Kidney (tissue), 14 donors: Measurements from ENCODE around the gene ELMOD3. TPM values are rescaled to one million over a fixed set of nuclear protein-coding genes. Genes with fewer than 3 reads are reported as not detected.

Experiments used
- DNase-seq, 5 donors: peaks; one replicate each; pipeline ENCODE4 v3.0.0-alpha.2; 2013 to 2020
- FAIRE-seq: peaks from 2 replicates; lab custom pipeline; 2012; peaks lifted over from hg19 to GRCh38; lab: Jason Lieb, UNC
- H3K27ac ChIP-seq, 2 donors: one replicate each; pipeline ENCODE4 v1.7.0; 2013; ENCODE audit warnings: low read depth in 2 of 2, low read length in 2 of 2, inconsistent platforms in 1 of 2
- H3K27me3 ChIP-seq: one replicate; pipeline ENCODE4 v1.7.1; 2013; ENCODE audit warnings: low read length, inconsistent platforms; ENCODE audit not compliant: control insufficient read depth, insufficient read depth
- H3K36me3 ChIP-seq, 3 donors: one replicate each; pipeline versions ENCODE4 v1.7.0 to v1.7.1; 2013; ENCODE audit warnings: low read length in 3 of 3, control low read depth in 1 of 3, inconsistent platforms in 1 of 3; ENCODE audit not compliant: insufficient read depth in 3 of 3, control insufficient read depth in 2 of 3
- H3K4me1 ChIP-seq, 3 donors: one replicate each; pipeline versions ENCODE4 v1.7.0 to v1.7.1; 2013; ENCODE audit warnings: low read length in 3 of 3, inconsistent platforms in 1 of 3, low read depth in 1 of 3; ENCODE audit not compliant: control insufficient read depth in 2 of 3, insufficient read depth in 2 of 3
- H3K4me3 ChIP-seq, 3 donors: one replicate each; pipeline versions ENCODE4 v1.7.0 to v1.8.1; 2013; ENCODE audit warnings: low read length in 3 of 3, control low read depth in 1 of 3, inconsistent platforms in 1 of 3
- H3K9ac ChIP-seq, 3 donors: one replicate each; pipeline versions ENCODE4 v1.7.0 to v1.7.1; 2013; ENCODE audit warnings: low read length in 3 of 3, control low read depth in 1 of 3, inconsistent platforms in 1 of 3
- H3K9me3 ChIP-seq, 3 donors: one replicate each; pipeline versions ENCODE4 v1.7.0 to v1.7.1; 2013; ENCODE audit warnings: low read length in 3 of 3, control low read depth in 1 of 3, inconsistent platforms in 1 of 3; ENCODE audit not compliant: control insufficient read depth in 2 of 3, insufficient read depth in 1 of 3
- intact Hi-C: fragments of 100-400 bp; cut with DNase I; formaldehyde crosslinking; loops from one replicate; pipeline ENCODE4 v1.11.1; 2022
- polyA plus RNA-seq: library from polyadenylated mRNA; stranded (reverse); fragments of 350-450 nt; fragmentation: Illumina TruSeq; extraction: RNeasy Lipid Tissue Mini Kit (QIAGEN cat#74804); gene quantifications from one replicate; pipeline ENCODE4 v1.2.3, GENCODE V29; 2014; ENCODE audit warnings: low read depth, low replicate concordance; ENCODE audit not compliant: insufficient read depth
- total RNA-seq: library from RNA; stranded (reverse); fragmentation: NEBNext Ultra II Directional; extraction: Animal tissue kit (Norgen Biotek cat#: 25700); gene quantifications from one replicate; pipeline ENCODE4 v1.2.1, GENCODE V29; 2021
- TF ChIP-seq, protein P1 (sequence below): IDR thresholded peaks from 3 replicates; pipeline ENCODE4 v1.5.1; 2012; ENCODE audit warnings: mild to moderate bottlenecking, moderate library complexity, borderline replicate concordance; ENCODE audit not compliant: insufficient read depth; ENCODE audit errors: extremely low read depth
- donor health status: control.
- donor health status: control.
- donor health status: control.
- donor health status: control.
- donor health status: control.
- donor health status: DM: yes; HTN: yes; CAD: no.
- donor health status: Normal renal cell carcinoma (clear cell type).

The ELMOD3 gene
- total and polyA plus RNA-seq, 2 donors from 2014 or later, result 15.3 to 17.0 TPM

GRCh38 chr2:85368921-85369320, 14.4 kb downstream of the ELMOD3 start:
- FAIRE-seq (no peak), DNase-seq (no peak)
- no peaks in the 10 kb centered on the region for H3K9me3 ChIP-seq
- no peaks in the 10 kb centered on the region for H3K4me1 ChIP-seq
- no peak overlapping the region for H3K27ac ChIP-seq
- TF ChIP-seq, protein P1, sequence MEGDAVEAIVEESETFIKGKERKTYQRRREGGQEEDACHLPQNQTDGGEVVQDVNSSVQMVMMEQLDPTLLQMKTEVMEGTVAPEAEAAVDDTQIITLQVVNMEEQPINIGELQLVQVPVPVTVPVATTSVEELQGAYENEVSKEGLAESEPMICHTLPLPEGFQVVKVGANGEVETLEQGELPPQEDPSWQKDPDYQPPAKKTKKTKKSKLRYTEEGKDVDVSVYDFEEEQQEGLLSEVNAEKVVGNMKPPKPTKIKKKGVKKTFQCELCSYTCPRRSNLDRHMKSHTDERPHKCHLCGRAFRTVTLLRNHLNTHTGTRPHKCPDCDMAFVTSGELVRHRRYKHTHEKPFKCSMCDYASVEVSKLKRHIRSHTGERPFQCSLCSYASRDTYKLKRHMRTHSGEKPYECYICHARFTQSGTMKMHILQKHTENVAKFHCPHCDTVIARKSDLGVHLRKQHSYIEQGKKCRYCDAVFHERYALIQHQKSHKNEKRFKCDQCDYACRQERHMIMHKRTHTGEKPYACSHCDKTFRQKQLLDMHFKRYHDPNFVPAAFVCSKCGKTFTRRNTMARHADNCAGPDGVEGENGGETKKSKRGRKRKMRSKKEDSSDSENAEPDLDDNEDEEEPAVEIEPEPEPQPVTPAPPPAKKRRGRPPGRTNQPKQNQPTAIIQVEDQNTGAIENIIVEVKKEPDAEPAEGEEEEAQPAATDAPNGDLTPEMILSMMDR, result no peak
- H3K4me3 ChIP-seq, result no peak overlapping the region
- no peaks in the 10 kb centered on the region for H3K27me3 ChIP-seq
- intact Hi-C loops, result no loop called here
- H3K36me3 ChIP-seq, result peaks cover 0 to 7% (median 0%) of the 10 kb centered on the region in 3 donors
- H3K9ac ChIP-seq, result no peak overlapping the region

- FAIRE-seq, result no peak
- Histone ChIP-seq H3K9ac (no peak overlapping the region), H3K27ac (no peak overlapping the region), H3K9me3 (no peaks in the 10 kb centered on the region), H3K27me3 (no peaks in the 10 kb centered on the region), H3K4me3 (no peak overlapping the region), H3K4me1 (no peaks in the 10 kb centered on the region), H3K36me3 (peaks cover 0 to 7% (median 0%) of the 10 kb centered on the region in 3 donors)
- TF ChIP-seq, protein P1, result no peak
- no peak for DNase-seq
- intact Hi-C loops, result no loop called here
Observed at GRCh38 chr2:85369500-85369899, 14.9 kb downstream of the ELMOD3 start.

DNA sequence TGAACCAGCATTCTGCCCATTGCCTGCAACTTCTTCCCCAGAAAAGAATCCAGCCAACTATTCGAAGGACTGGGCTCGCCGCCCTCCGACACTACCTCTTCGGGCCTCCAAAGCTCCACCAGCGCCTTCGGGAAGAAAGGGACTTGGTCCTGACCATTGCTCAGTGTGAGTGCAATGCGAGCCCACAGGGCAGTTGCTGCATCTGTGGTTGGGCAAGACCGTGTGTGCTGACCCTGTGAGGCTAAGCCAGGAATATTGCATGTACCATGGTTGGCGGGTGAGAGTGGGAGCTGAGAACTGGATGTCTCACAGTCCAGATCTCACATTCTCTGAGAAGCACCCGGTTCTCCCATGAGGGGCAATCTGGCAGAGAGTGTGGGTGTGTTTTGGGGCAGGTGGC, 16.5 kb downstream of the ELMOD3 start:
- Histone ChIP-seq H3K36me3 (peaks cover 0 to 7% (median 0%) of the 10 kb centered on the region in 3 donors), H3K9me3 (no peaks in the 10 kb centered on the region), H3K9ac (no peak overlapping the region), H3K27me3 (no peaks in the 10 kb centered on the region), H3K27ac (no peak overlapping the region), H3K4me3 (no peak overlapping the region), H3K4me1 (no peaks in the 10 kb centered on the region)
- TF ChIP-seq, protein P1, result no peak
- DNase-seq, result no peak
- no peak for FAIRE-seq
- intact Hi-C loops, result no loop called here
